Right lobe of liver (tissue), 6 donors: Measurements from ENCODE around the gene THOC7. TPM values are rescaled to one million over a fixed set of nuclear protein-coding genes. Genes with fewer than 3 reads are reported as not detected.

Experiments used
- ATAC-seq, 4 donors: fragments of 200-7000 bp; cut with Tn5 transposase; one replicate each; pipeline ENCODE4 v1.9.1; 2020; ENCODE audit warnings: mild to moderate bottlenecking in 4 of 4, moderate library complexity in 4 of 4
- DNase-seq, 3 donors: peaks; one replicate each; pipeline ENCODE4 v3.0.0-alpha.2; 2020
- H3K27ac ChIP-seq, 3 donors: fragments of 200-600 bp; one replicate each; pipeline ENCODE4 v1.8.0; 2022
- H3K27me3 ChIP-seq, 2 donors: fragments of 200-600 bp; one replicate each; pipeline ENCODE4 v1.8.0; 2022
- H3K36me3 ChIP-seq, 4 donors: fragments of 200-600 bp; sonication (generic) in 1 of 4; one replicate each; pipeline versions ENCODE4 v1.5.1 to v1.8.0; 2017 to 2022; ENCODE audit warnings: control low read depth in 1 of 4
- H3K4me1 ChIP-seq, 4 donors: fragments of 200-600 bp; sonication (generic) in 1 of 4; one replicate each; pipeline versions ENCODE4 v1.5.1 to v1.8.0; 2017 to 2022; ENCODE audit warnings: control low read depth in 1 of 4
- H3K4me3 ChIP-seq, 3 donors: fragments of 200-600 bp; one replicate each; pipeline ENCODE4 v1.8.0; 2022
- H3K9me3 ChIP-seq, 4 donors: fragments of 200-600 bp; sonication (generic) in 1 of 4; one replicate each; pipeline versions ENCODE4 v1.5.1 to v1.8.0; 2017 to 2022; ENCODE audit warnings: control low read depth in 1 of 4
- POLR2A ChIP-seq: fragments of 450-650 bp; IDR thresholded peaks from one replicate; pipeline ENCODE4 v1.6.1; 2017; ENCODE audit warnings: antibody characterized with exemption, mild to moderate bottlenecking
- WGBS: methylation state at CpG from one replicate; pipeline ENCODE4 v1.1.6; 2018; ENCODE audit warnings: low coverage, low lambda C conversion rate; ENCODE audit not compliant: insufficient coverage; ENCODE audit errors: missing lambda C conversion rate; 5-methylcytosine and 5-hydroxymethylcytosine counted together
- intact Hi-C, 2 donors: fragments of 100-400 bp; cut with DNase I; formaldehyde crosslinking; loops; one replicate each; pipeline versions ENCODE4 v1.11.2 to v1.14.1; 2022
- total RNA-seq, 6 experiments: library from RNA; depleted of rRNA in 2 of 6; stranded (reverse); fragments of >200 nt in 2 of 6; fragmentation: NEBNext Ultra II Directional in 3 of 6; extraction: Animal tissue kit (Norgen Biotek cat#: 25700) in 3 of 6; gene quantifications; one replicate each; pipeline versions ENCODE4 v1.1.0 to v1.2.4, GENCODE V29; 2016 to 2023
- TF ChIP-seq, protein P1 (sequence below), 4 donors: fragments of 200-600 bp in 3 of 4; fragments of 450-650 bp in 1 of 4; IDR thresholded peaks; one replicate each; pipeline versions ENCODE4 v1.5.1 to v1.8.0; 2016 to 2022; ENCODE audit warnings: antibody characterized with exemption in 4 of 4, mild to moderate bottlenecking in 2 of 4
- donor health status: DM: no; HTN: yes; CAD: no.
- donor health status: DM: no; HTN: no; CAD: no.
- donor health status: DM: no; HTN: no; CAD: no.
- donor health status: DM: no; HTN: yes; CAD: no.
- donor health status: DM: no; HTN: yes; CAD: no.

Gene THOC7
- total RNA-seq, 6 experiments from 2014 or later, result 21.8 to 38.8 (median 28.7) TPM

DNA sequence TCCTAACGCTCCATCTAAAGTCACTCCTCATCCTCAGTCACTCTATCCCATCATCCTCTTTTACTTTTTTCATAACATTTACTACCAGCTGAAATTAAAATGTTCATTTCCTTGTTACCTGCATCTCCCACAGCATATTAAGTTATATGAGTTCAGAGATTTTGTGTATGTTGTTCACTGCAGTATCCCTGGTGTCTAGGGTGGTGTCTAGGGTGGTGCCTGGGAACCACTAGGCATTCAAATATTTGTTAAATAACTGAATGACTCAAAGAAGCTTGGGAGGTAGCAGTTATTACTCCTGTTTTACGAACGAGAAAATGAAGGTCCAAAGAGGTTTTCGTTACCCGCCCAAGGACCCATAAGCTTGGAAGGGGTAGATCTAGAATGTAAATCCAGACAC is 46.4 kb downstream of the THOC7 start:
- Histone ChIP-seq H3K27me3 (no peaks in the 10 kb centered on the region), H3K27ac (no peak overlapping the region), H3K9me3 (no peaks in the 10 kb centered on the region), H3K36me3 (no peaks in the 10 kb centered on the region), H3K4me1 (no peaks in the 10 kb centered on the region), H3K4me3 (no peak overlapping the region)
- intact Hi-C loops, result loop anchor here (5.0 to 10.0 kb wide), 2 partner anchors 462 to 465 kb away; no protein-coding TSS in a partner anchor
- DNase-seq, result no peak
- no peak for ATAC-seq
- TF ChIP-seq, protein P1, sequence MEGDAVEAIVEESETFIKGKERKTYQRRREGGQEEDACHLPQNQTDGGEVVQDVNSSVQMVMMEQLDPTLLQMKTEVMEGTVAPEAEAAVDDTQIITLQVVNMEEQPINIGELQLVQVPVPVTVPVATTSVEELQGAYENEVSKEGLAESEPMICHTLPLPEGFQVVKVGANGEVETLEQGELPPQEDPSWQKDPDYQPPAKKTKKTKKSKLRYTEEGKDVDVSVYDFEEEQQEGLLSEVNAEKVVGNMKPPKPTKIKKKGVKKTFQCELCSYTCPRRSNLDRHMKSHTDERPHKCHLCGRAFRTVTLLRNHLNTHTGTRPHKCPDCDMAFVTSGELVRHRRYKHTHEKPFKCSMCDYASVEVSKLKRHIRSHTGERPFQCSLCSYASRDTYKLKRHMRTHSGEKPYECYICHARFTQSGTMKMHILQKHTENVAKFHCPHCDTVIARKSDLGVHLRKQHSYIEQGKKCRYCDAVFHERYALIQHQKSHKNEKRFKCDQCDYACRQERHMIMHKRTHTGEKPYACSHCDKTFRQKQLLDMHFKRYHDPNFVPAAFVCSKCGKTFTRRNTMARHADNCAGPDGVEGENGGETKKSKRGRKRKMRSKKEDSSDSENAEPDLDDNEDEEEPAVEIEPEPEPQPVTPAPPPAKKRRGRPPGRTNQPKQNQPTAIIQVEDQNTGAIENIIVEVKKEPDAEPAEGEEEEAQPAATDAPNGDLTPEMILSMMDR (IDR thresholded peaks at IDR 0.05), result no peak
- TF ChIP-seq POLR2A, result no peak
- 89% methylated on average over 5 of the region's 5 CpGs for WGBS

- no peaks in the 10 kb centered on the region for H3K36me3 ChIP-seq
- ATAC-seq (peak; percentile 53 to 81 (median 72)), DNase-seq (no peak)
- TF ChIP-seq, protein P1 (IDR thresholded peaks at IDR 0.05), result no peak
- WGBS, result 40% methylated on average over 3 of the region's 3 CpGs
- no peaks in the 10 kb centered on the region for H3K4me1 ChIP-seq
- H3K27ac ChIP-seq, result no peak overlapping the region
- intact Hi-C loops, result loop anchor here in 1 of 2 donors (10.0 kb wide), 1 partner anchor 459 kb away; no protein-coding TSS in a partner anchor
- H3K4me3 ChIP-seq, result no peak overlapping the region
- H3K27me3 ChIP-seq, result no peaks in the 10 kb centered on the region
- H3K9me3 ChIP-seq, result no peaks in the 10 kb centered on the region
Observed at GRCh38 chr3:63814237-63814636, 49.4 kb downstream of the THOC7 start.

- Histone ChIP-seq H3K36me3 (no peaks in the 10 kb centered on the region), H3K4me1 (no peaks in the 10 kb centered on the region), H3K27me3 (no peaks in the 10 kb centered on the region), H3K27ac (no peak overlapping the region), H3K4me3 (no peak overlapping the region), H3K9me3 (no peaks in the 10 kb centered on the region)
- intact Hi-C loops, result loop anchor here in 1 of 2 donors (10.0 kb wide), 1 partner anchor 455 kb away; no protein-coding TSS in a partner anchor
- DNase-seq, result no peak
- no peak for TF ChIP-seq POLR2A
- TF ChIP-seq, protein P1 (IDR thresholded peaks at IDR 0.05), result no peak
- 86% methylated on average over 6 of the region's 6 CpGs for WGBS
- ATAC-seq, result no peak
Observed at GRCh38 chr3:63809607-63810006, 54.0 kb downstream of the THOC7 start.

- WGBS, result 74% methylated on average over 3 of the region's 3 CpGs
- intact Hi-C loops, result no loop called here
- ATAC-seq (no peak), DNase-seq (no peak)
- Histone ChIP-seq H3K27me3 (no peaks in the 10 kb centered on the region), H3K9me3 (no peaks in the 10 kb centered on the region), H3K36me3 (no peaks in the 10 kb centered on the region), H3K4me3 (no peak overlapping the region), H3K27ac (no peak overlapping the region), H3K4me1 (no peaks in the 10 kb centered on the region)
- no peak for TF ChIP-seq POLR2A
- TF ChIP-seq, protein P1 (IDR thresholded peaks at IDR 0.05), result no peak
Observed at GRCh38 chr3:63808633-63809032, 55.0 kb downstream of the THOC7 start.
